Dedifferentiated amniotic fluid mesenchymal stem cell (primary cell): ENCODE results near the gene NHERF2.
"Not testable (repeated sequence)": the region's sequence is repeated elsewhere in the genome, so short reads cannot be mapped to it uniquely, and the experiment has no call there.

Experiments
- DNase-seq: peaks from one replicate; pipeline ENCODE4 v3.0.0-alpha.2; 2016; ENCODE audit errors: extremely low spot score

The NHERF2 gene

DNA sequence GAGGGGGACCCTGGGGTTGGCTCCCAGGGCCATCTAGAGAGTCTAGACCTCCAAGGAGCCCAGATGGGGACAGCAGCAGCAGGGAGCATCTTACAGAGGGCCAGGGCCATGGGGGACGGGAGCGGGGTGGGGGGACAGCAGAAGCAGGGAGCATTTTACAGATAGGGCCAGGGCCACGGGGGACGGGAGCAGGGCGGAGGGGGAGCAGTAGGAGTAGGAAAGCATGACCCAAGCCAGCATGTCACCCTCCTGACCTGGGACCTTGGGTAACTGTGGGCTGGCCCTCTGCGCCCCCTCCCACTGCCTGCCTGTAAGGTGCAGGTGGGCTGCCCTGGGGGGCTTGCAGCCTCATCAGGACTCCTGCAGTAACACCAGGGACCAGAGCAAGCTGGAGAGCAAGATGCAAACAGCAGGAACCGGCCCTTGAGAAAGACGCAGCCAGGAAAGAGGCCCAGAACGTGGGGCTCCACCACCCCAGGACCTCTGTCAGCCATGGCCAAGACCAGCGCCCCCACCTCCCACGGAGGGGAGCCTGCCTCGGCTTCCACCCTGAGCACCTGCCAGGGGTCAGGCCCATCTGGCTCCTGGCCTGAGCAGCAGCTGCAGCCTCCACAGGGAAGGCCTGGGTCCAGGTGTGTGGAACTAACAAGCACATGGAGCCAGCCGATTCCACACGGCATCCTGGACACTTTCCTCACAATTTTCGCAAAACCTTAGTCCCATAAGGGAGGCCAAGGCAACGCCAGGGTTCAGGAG lies 19.4 kb upstream of the NHERF2 start:
- no peak for DNase-seq

DNA sequence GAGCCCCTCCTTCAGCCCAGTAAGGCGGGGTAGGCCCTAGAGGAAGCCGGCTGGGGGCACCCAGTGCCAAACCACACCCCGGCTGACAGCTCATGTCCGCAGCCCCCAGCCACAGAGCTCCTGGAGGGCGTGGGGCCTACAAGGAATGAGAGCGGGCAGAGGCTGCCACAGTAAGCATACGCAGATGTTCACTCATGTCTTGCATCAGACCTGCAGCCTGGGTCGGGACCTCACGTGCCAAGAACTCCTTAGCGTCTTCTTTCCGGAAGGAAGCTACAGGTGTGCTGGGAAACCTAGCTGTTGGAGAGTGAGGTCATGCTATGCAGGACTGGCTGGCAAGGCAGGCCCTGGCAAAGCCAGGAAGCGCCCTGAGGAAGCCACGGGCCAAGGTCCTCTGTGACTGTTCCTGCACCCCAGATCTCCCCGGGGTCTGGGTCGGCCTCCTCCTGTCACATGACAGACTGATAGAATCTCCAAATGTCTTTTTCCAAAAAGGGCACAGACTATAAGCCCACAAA lies 18.6 kb upstream of the NHERF2 start:
- no peak for DNase-seq

DNA sequence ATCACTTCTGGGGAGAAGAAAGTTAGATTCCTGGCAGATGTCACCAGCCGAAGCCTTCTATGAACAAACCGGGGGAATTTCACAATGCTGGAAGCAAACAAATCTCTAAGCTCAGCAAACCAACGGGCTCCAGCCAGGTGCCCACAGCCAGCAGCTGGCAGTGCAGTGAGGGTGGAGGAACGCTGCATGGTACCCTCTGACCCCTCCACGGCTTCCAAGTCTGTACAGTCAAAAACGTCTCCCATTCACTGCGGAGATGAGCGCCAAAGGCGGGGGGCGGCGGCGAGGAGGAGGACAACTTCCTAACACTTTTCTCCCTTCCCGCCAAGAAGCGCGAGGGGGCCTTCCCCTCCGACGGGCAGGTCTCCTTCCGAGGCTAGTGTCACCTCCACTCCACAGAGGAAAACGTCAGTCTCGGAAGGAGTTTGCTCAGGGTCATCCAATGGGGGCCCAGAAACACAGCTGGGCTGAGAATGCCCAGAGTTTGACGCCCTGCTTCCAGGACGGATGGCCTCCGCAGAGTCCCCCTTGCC lies 18.0 kb upstream of the NHERF2 start:
- no peak for DNase-seq

DNA sequence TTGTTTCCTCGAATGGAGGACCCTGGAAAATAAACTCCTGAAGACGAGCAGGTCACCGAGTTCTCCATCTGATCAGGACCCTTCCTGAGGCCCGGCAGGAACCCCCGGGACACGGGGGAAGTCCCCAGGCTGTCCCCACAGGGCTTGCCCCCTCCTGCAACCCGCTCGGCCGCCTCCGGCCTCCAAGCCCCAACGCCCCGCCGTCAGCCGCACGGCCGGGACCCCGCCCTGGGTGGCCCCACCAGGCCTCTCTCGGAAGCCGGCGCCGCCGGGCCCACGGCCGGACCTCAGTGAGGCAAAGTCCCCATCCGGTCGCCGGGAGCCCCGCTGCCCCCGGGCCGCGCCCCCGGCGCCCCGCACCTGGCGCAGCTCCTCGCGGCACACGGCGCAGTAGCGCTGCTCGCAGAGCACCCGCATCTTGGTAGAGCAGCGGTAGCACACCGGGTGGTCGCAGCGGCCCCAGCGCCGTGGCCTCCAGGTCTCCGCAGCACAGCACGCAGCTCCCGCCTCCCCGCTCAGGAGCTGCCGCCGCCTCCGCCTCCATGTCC lies 17.5 kb upstream of the NHERF2 start:
- no peak for DNase-seq

DNA sequence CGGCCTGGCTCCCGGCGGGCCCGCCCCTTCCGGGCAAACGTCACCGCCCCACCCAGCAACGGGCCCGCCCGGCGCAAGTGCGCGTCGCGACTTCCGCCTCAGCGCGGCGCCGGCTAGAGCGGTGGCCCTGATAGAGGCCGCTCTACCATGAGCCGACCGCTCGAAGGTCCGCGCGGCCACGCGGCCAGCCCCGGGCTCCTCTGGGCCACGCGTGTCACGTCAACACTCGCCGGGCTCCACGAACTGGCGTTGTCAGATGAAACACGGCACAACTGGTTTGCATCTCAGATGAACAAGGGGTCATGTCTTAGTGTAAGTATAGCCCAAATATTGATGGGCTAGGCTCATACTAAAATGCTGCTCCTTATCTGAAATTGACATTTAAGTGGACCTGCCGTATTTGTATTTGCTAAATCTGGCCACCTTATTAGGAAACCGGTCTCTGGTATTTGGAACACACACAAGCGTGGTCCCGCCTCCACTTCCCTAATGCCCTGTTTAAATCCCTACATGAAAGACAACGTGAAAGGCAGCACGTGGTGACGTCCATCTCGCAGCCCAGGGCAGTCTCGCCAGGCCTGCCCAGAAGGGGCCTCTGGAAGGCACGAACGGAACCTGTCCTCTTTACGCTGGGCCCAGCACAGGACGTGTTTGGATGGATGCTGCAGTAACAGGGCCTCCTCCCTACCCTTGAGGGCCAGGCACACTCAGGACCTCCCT lies 16.8 kb upstream of the NHERF2 start, which contains the start of gene ZNF598:
Gene ZNF598, minus strand, starts transcription at position 31 of the 720 bp plus-strand sequence.
- DNase-seq: peak; percentile 78

DNA sequence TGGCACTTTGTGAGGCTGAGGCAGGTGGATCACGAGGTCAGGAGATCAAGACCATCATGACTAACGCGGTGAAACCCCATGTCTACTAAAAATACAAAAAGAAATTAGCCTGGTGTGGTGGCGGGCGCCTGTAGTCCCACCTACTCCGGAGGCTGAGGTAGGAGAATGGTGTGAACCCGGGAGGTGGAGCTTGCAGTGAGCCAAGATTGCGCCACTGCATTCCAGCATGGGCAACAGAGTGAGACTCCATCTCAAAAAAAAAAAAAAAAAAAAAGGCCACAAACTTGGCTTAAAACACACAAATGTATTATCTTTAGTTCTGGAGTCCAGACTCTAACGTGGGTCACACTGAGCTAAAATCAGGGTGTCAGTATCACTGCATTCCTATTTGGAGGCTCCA lies 15.0 kb upstream of the NHERF2 start:
- DNase-seq: not testable (repeated sequence)

DNA sequence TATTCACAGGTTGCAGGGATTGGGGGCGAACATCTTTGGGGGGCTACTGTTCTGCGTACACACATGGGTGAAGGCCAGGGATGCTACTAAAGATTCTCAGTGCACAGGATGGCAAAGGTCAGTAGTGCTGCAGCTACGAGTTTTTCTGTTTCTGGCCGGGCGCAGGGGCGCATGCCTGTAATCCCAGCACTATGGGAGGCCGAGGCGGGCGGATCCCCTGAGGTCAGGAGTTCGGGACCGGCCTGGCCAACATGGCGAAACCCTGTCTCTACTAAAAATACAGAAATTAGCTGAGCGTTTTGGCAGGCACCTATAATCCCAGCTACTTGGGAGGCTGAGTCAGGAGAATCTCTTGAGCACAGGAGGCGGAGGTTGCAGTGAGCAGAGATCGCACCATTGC lies 13.2 kb upstream of the NHERF2 start:
- DNase-seq: no peak

DNA sequence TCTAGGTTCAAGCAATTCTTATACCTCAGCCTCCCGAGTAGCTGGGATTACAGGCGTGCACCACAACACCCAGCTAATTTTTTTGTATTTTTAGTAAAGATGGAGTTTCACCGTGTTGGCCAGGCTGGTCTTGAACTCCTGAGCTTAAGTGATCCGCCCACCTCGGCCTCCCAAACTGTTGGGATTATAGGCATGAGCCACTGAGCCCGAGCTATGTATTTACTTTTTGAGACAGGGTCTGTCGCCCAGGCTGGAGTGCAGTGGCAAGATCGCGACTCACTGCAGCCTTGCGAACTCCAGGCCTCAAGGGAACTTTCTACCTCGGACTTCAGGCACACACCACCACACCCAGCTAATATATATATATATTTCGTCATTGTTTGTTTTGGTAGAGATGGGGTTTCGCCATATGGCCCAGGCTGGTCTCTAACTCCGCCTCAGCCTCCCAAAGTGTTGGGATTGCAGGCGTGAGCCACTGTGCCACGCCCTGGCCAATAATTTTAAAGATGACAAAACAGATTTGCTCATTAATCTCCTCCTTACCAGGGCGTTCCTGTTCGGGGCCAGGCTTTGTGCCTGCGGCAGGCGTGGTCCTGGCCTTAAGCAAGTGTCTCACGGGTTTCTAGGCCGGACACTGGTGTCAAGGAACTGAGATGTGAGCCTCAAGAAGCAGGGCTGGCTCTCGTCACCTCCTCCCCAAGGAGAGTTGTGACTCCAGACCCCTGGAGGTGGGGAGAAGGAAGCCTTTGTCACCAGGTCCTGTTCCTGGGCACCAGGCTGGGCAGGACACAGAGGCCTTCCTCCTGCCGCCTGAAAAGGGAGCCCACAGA lies 11.4 kb upstream of the NHERF2 start:
- no peak for DNase-seq

DNA sequence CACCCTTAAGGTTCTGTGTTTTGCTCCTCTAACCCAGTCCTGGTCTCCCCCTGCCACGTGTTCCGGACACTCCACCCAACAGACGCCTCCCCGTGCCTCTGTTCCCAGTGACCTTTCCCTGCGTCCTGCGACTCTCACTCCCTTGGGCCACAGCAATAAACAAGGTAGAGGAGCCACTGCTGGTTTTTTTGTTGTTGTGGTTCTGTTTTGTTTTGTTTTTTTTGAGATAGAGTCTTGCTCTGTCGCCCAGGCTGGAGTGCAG lies 10.8 kb upstream of the NHERF2 start:
- DNase-seq: no peak

DNA sequence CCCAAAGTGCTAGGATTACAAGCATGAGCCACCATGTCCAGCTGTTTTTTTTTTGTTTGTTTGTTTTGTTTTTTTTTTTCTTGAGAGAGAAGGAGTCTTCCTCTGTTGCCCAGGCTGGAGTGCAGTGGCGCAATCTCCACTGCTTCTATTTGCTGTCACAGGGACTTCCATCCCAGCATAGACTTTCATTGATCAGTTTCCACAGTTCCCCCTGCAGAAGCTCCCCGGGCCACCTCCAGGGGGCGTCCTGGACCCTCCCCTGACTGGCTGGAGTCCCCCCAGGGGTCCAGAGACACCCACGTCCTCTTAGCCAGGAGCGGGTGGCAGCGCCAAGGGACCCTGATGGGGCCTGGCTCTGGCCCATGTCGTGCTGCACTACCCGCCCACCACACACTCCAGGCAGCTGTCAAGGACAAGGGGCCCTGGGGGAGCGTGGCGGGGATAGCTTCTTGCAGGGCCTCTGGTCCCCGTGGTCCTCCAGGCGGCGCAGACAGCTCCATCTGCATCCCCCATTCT lies 10.2 kb upstream of the NHERF2 start:
- no peak for DNase-seq

DNA sequence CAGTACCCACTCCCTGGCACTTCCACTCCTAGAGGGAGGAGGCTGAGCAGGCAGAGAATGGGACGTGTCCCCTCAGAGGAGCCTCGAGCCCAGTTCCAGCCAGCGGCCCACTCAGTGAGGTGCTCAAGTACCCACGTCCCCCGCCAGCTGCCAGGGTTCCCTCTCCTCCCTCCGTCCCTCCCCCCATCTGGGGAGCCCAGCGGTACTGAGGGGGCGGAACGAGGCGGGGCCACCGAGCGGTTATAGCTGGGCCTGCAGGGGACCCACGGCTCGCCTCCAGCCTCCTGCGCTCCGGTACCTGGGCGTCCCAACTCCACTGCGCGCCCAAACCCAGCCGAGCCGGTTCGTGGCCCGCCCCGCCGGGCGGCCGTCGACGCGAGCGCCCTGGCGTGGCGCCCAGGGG lies 7.2 kb upstream of the NHERF2 start, which contains the start of gene NPW:
Gene NPW, plus strand, starts transcription at position 268 of the 403 bp plus-strand sequence.
- no peak for DNase-seq

DNA sequence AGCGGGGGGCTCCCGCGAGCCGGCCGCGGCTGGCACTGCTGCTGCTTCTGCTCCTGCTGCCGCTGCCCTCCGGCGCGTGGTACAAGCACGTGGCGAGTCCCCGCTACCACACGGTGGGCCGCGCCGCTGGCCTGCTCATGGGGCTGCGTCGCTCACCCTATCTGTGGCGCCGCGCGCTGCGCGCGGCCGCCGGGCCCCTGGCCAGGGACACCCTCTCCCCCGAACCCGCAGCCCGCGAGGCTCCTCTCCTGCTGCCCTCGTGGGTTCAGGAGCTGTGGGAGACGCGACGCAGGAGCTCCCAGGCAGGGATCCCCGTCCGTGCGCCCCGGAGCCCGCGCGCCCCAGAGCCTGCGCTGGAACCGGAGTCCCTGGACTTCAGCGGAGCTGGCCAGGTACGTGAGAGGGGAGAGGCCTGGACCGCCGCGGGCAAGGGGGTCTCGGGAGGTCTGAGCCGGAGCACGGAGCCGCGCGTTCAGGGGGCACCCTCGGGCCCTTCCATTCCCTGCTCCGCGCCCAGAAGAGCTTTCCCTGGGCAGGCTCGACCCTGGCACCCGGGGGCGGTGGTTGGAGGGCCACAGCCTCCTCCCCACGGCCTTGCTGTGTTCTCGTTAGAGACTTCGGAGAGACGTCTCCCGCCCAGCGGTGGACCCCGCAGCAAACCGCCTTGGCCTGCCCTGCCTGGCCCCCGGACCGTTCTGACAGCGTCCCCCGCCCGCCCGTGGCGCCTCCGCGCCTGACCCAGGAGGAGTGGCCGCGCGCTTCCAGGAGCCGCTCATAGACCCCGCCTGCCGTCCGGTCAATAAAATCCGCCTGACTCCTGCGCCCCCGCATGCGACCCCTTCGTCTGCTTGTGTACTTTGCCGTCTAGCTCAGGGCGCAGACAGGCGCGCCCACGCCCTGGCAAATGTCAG lies 6.5 kb upstream of the NHERF2 start:
- no peak for DNase-seq

DNA sequence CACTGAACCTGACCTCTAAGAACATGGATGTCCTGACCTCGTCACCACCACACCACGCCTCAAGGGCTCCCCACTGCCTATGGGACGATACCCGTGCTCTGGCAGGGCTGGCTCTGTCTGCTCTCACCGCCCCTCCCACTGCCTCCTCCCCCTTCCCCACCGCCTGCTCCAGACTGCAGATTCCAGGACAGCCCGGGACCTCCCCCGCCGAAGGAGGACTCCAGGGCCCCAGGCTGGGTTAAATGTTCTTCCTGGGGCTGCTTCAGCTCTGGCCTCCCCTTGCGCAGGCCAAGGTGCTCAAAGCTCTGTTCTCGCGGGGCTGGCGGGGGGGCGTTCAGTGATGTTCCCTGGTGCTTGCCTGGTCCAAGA lies 4.0 kb upstream of the NHERF2 start:
- no peak for DNase-seq

DNA sequence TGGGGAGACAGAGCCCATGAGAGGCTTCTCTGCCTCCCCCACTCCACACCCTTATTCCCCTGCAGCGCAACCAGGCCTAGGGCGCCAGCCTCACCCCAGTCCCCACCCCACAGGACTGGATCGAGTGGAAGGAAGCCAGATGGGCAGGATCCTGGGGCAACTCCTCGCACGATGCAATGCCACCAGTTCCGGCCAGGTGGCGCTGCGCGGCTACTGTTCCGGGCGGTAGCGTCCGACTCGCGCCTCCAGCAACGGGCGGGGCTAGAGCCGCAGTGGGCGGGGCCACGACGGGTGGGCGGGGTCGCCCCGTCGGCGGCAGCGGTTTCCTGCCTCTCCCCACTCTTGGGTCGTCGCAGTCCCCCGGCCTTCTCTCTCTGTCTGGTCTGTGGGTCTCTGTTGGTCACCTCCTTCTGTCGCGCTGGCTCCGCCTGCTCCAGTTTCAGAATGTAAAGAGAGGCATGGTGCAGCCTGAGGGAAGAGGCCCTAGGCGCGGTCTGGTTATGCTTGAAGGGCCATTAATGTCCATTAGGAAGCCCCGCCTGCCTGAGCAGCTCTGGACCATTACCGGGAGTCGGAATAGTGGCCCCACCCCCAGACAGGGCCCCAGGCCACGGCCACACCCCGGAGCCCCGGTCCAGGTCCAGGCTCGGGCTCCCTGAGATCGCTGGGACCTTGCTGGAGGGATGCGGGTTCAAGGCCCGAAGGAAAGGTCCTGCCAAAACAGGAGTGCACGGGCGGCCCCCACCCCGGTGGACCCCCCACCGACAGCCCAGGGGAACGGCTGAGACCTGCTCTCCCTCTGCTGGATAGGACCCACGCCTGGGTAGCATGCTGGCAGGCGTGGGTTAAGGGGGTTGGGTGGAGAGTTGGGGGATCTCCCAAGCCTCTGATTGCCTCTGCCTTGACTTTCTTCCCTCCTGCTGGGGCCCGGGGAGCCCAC lies 3.3 kb upstream of the NHERF2 start:
- DNase-seq: peak; percentile 81

DNA sequence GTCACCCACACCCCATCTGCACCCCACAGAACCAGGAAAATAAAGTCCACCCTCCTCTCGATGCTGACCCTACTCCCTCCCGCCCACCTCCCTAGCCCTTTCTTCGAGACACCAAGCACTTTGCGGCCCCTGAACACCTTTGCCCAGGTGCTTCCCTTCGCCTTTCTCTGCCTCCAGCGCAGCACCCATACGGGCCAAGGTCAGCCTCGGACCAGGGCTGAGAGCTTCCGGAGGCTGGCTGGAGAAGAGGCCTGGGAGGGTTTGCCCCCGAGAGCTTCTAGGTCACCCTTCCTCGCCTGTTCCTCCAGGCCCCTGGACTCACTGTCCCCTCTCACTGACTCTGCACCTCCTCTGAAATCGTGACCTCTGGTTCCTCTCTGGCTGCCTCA lies 2.7 kb upstream of the NHERF2 start:
- no peak for DNase-seq

DNA sequence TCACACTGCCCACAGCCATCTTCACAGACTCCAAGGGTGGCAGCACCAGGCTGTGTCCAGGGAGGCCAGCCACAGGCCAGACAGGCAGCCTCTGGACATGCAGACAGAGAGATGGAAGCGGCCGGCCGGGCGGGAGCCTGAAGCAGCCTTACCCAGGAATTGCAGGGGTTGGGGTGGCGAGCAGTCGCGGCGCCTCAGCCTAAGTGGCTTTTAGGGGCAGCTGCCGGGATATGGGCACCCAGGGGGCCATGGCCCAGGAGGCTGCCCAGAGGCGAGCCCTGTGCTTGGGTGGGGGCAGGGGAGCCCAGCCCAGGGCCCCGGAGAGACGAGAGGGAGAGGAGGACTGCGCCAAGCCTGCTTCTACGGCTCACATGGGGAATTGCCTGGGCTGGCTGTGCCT lies 1.5 kb upstream of the NHERF2 start:
- DNase-seq: no peak

DNA sequence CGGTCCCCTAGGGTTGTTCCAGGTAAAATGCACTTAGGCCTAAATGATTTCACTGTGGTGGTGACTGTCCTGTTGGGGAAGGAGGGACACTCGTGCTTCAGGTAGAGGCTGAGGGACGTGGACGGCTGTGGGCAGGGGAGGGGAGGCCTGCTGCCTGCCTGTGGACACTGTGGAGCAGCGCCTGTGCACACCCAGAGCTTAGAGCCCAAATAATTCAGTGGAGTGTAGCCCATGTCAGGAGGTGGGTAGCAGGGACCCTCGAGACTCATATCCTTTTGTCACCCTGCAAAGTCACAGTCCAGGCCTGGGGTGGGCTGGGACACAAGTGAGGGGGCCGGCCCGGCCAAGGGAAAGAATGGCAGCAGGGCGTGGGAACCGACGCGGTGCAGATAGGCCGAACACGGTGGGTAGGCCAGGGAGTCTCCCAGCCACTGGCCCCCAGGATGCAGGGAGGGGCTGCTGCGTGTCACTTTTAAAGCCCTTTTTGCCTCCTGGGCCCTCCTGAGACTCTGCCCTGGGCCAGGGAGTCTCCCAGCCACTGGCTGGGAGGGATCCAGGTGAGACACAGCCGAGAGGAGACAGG lies 733 bp upstream of the NHERF2 start:
- DNase-seq: no peak

DNA sequence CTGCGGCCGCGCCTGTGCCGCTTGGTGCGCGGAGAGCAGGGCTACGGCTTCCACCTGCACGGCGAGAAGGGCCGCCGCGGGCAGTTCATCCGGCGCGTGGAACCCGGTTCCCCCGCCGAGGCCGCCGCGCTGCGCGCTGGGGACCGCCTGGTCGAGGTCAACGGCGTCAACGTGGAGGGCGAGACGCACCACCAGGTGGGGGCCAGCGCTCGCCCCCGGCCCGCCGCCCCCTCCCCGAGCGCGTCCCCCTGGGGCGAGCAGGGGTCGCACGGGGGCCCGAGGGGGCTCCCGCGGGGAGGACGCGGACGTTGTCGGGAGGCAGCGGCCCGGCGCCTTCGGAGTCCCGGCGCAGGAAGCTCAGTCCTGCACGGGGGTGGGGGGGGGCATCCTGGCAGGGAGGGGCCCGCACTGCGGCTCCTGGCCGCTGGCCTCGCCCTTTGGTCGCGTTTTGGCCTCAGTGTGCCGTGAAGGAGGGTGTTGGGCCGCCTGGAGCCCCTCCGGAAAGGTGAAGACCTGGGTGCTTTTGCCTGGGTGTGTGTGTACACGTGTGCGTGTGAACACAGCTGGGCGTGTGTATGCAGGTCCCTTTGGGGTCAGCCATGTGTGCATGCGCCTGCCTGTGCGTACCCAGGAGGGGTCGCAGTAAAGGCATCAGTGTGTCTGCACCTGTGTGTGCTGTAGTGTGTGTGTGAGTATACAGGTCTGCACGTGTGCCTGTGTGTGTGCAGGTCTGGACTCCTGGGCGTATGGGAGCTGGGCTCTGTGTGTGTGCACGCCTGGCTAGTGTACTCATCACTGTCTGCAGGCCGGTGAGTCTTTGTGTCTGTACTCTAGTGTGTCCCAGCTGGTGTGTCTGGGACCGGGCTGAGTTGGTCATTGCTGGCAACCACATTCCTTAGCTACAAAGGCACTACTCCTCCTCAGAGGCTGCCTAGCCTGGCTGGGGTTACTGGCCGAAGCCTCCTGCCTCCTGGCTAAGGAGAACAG lies 615 bp downstream of the NHERF2 start:
- DNase-seq: no peak
